ENCODE measurements around the gene PAQR8.

DNA sequence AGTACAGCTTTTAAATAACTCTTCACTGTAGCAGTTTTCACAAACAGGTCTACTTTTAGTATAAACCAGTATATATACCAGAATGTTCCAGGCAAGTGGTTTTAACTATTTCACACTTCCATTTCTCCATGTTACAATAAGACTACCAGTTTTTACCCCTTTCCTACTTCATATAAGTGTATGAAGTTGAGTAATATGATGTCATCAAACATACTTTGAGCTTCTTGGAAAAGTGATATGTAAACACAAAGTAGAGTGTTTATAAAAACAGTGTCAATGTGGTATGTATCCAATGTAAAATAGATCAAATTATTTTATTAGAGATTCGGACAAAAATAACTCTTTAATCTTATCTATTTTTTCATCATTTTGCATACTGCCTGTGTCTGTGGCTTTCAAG, 2.5 kb upstream of the PAQR8 start:
- TF ChIP-seq, protein P1, sequence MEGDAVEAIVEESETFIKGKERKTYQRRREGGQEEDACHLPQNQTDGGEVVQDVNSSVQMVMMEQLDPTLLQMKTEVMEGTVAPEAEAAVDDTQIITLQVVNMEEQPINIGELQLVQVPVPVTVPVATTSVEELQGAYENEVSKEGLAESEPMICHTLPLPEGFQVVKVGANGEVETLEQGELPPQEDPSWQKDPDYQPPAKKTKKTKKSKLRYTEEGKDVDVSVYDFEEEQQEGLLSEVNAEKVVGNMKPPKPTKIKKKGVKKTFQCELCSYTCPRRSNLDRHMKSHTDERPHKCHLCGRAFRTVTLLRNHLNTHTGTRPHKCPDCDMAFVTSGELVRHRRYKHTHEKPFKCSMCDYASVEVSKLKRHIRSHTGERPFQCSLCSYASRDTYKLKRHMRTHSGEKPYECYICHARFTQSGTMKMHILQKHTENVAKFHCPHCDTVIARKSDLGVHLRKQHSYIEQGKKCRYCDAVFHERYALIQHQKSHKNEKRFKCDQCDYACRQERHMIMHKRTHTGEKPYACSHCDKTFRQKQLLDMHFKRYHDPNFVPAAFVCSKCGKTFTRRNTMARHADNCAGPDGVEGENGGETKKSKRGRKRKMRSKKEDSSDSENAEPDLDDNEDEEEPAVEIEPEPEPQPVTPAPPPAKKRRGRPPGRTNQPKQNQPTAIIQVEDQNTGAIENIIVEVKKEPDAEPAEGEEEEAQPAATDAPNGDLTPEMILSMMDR (IDR thresholded peaks at IDR 0.05), result no peak
- no peak for TF ChIP-seq POLR2A (IDR thresholded peaks at IDR 0.05)
